HG03064 (cell line): ENCODE results near the gene PPM1J.

Experiments used
- ATAC-seq: cut with Tn5 transposase; IDR thresholded peaks from one replicate; pipeline ENCODE4 v1.9.1; 2021; ENCODE audit warnings: low read depth; ENCODE audit not compliant: unreplicated experiment

Gene PPM1J

GRCh38 chr1:112693821-112694220 is 21.3 kb downstream of the PPM1J start:
- no peak for ATAC-seq

- no peak for ATAC-seq
Measured at GRCh38 chr1:112692681-112693080, 22.5 kb downstream of the PPM1J start.

GRCh38 chr1:112689842-112690237 is 25.3 kb downstream of the PPM1J start:
- no peak for ATAC-seq

- ATAC-seq: no peak
Measured at GRCh38 chr1:112689196-112689841, 25.8 kb downstream of the PPM1J start.

- ATAC-seq: no peak
Measured at GRCh38 chr1:112688781-112689193, 26.3 kb downstream of the PPM1J start.

GRCh38 chr1:112687785-112688496 is 27.2 kb downstream of the PPM1J start:
- no peak for ATAC-seq

GRCh38 chr1:112687361-112687760 is 27.8 kb downstream of the PPM1J start:
- no peak for ATAC-seq

GRCh38 chr1:112686835-112687234 is 28.3 kb downstream of the PPM1J start:
- no peak for ATAC-seq

- ATAC-seq: no peak
Measured at GRCh38 chr1:112686417-112686816, 28.7 kb downstream of the PPM1J start.

- ATAC-seq: no peak
Measured at GRCh38 chr1:112685913-112686312, 29.2 kb downstream of the PPM1J start.

GRCh38 chr1:112678605-112679004 is 36.5 kb downstream of the PPM1J start:
- ATAC-seq: no peak

- ATAC-seq: no peak
Measured at GRCh38 chr1:112677501-112677900, 37.6 kb downstream of the PPM1J start.

GRCh38 chr1:112676543-112676942 is 38.6 kb downstream of the PPM1J start:
- ATAC-seq: no peak

GRCh38 chr1:112675728-112676381 is 39.3 kb downstream of the PPM1J start:
- no peak for ATAC-seq

GRCh38 chr1:112674986-112675727 is 40.0 kb downstream of the PPM1J start:
- ATAC-seq: peak; percentile 32

- ATAC-seq: peak; percentile 49
Measured at GRCh38 chr1:112674440-112674985, 40.6 kb downstream of the PPM1J start, which contains the start of gene MOV10. Gene MOV10 (plus strand): TSS chr1:112674659. CDS start chr1:112674913, 254 bp downstream.

GRCh38 chr1:112673592-112674439 is 41.3 kb downstream of the PPM1J start:
- ATAC-seq: no peak

GRCh38 chr1:112672842-112673241 is 42.3 kb downstream of the PPM1J start:
- ATAC-seq: no peak

GRCh38 chr1:112672009-112672408 is 43.1 kb downstream of the PPM1J start:
- ATAC-seq: no peak

GRCh38 chr1:112666946-112667345 is 48.2 kb downstream of the PPM1J start:
- no peak for ATAC-seq
